ENCODE measurements around the gene ALX4. TPM values are rescaled to one million over a fixed set of nuclear protein-coding genes. Genes with fewer than 3 reads are reported as not detected.

ALX4 gene
- total RNA-seq (not detected in 2 replicates), polyA plus RNA-seq (not detected in 2 replicates), polyA minus RNA-seq (0.07 TPM in 1 of 2 replicates, not detected in the other)
- total RNA-seq (2013) = 0.05 TPM

DNA sequence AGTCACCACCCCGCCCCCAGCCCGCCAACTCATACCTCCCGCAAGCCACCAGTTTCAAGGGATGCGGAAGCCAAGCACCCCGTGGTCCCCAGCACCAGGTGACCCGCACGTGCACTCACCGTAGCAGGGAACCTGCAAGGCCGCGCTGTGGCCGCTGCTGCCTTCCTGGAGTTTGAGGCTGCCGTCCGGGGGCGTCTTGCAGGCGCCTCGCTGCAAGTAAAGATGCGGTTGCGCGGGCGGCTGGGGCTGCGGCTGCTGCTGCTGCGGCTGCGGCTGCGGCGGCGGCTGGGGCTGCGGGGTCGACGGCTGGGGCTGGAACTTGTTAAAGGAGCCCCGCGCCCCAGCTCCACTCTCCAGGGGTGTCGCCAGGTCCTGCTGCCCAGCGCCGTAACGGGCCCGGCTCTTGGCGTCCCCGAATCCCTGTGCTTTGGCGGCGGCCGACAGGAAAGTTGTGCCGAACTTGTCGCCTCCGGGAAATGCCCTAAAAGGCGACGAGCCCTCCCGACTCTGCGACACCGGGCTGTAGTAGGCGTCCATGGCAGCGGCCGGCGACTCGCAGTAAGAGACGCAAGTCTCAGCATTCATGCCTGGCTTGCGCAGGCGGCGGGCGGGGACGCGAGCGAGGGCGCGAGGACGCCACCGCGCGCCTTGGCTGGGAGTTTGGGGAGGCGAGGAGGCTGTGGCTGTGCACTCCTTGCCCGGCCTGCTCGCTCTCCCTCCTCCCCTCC is at the start of gene ALX4:
Gene ALX4 (minus strand): TSS at position 662 of the 728 bp plus-strand sequence. CDS start 77 bp downstream, at position 585.
- peaks cover 38 to 45% of the 10 kb centered on the region in 2 donors for H3K4me1 ChIP-seq (ENCODE audit: control insufficient read depth in 2 of 2, insufficient read depth in 2 of 2, low read length in 2 of 2)
- peak within 1 kb of the TSS; percentile 55 for H3K9ac ChIP-seq (ENCODE audit: low read length)
- H3K4me1 Mint-ChIP-seq = peaks cover 38% of the 10 kb centered on the region
- H2AFZ ChIP-seq (ENCODE audit: insufficient read depth, low read depth, low read length, poor library complexity, severe bottlenecking) = peak within 1 kb of the TSS; percentile 38
- intact Hi-C loops (cut with micrococcal nuclease) = no loop called here
- ATAC-seq (ENCODE audit: low read depth) (peak; percentile 18), DNase-seq (peak; percentile 65)
- no peaks in the 10 kb centered on the region for H3K36me3 ChIP-seq (replicated peaks in 1 of 2; ENCODE audit: control extremely low read depth in 1 of 2, control insufficient read depth in 1 of 2, extremely low read depth in 1 of 2, insufficient read depth in 2 of 2, low read length in 1 of 2)
- TF ChIP-seq, protein P1, sequence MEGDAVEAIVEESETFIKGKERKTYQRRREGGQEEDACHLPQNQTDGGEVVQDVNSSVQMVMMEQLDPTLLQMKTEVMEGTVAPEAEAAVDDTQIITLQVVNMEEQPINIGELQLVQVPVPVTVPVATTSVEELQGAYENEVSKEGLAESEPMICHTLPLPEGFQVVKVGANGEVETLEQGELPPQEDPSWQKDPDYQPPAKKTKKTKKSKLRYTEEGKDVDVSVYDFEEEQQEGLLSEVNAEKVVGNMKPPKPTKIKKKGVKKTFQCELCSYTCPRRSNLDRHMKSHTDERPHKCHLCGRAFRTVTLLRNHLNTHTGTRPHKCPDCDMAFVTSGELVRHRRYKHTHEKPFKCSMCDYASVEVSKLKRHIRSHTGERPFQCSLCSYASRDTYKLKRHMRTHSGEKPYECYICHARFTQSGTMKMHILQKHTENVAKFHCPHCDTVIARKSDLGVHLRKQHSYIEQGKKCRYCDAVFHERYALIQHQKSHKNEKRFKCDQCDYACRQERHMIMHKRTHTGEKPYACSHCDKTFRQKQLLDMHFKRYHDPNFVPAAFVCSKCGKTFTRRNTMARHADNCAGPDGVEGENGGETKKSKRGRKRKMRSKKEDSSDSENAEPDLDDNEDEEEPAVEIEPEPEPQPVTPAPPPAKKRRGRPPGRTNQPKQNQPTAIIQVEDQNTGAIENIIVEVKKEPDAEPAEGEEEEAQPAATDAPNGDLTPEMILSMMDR (IDR thresholded peaks at IDR 0.05) = no peak
- TF ChIP-seq EZH2 (IDR thresholded peaks at IDR 0.05; ENCODE audit: borderline replicate concordance, insufficient read depth, low read depth, low read length, poor library complexity, severe bottlenecking) = peak; percentile 64
- H3K4me3 Mint-ChIP-seq = peak within 1 kb of the TSS; percentile 79
- H4K20me1 ChIP-seq (ENCODE audit: control insufficient read depth, insufficient read depth, low read length, poor library complexity, severe bottlenecking) = no peaks in the 10 kb centered on the region
- H3K27me3 Mint-ChIP-seq = peaks cover 81% of the 10 kb centered on the region
- ChIA-PET POLR2A (no interaction called here), CTCF (no interaction called here)
- peaks cover 0 to 98% (median 67%) of the 10 kb centered on the region in 4 experiments for H3K27me3 ChIP-seq (replicated peaks in 1 of 4; ENCODE audit: control extremely low read depth in 1 of 4, control insufficient read depth in 3 of 4, insufficient read depth in 4 of 4, low read length in 3 of 4)
- peak within 1 kb of the TSS; percentile 83 for H3K4me2 ChIP-seq (replicated peaks; ENCODE audit: low read depth, low read length, poor library complexity, severe bottlenecking)
- H3K4me3 ChIP-seq (ENCODE audit: control extremely low read depth in 1 of 5, extremely low read depth in 1 of 5, insufficient read depth in 1 of 5, low read depth in 2 of 5, low read length in 4 of 5) = peak within 1 kb of the TSS in 3 of 5 experiments; percentile 27 to 50 (median 38)
- peak within 1 kb of the TSS; percentile 27 for H3K27ac Mint-ChIP-seq
- WGBS (ENCODE audit: insufficient coverage) = 2% methylated on average over 69 of the region's 71 CpGs
- H3K9me3 ChIP-seq (ENCODE audit: control extremely low read depth in 1 of 3, control insufficient read depth in 2 of 3, insufficient read depth in 1 of 3, low read length in 2 of 3) = peaks cover 0 to 42% (median 0%) of the 10 kb centered on the region in 3 donors
- no peaks in the 10 kb centered on the region for H3K79me2 ChIP-seq (ENCODE audit: control insufficient read depth, insufficient read depth, low read length)
- H3K27ac ChIP-seq (ENCODE audit: low read length in 2 of 2) = no peak within 1 kb of the TSS
- no peaks in the 10 kb centered on the region for H3K9me3 Mint-ChIP-seq (ENCODE audit: insufficient read depth)

DNA sequence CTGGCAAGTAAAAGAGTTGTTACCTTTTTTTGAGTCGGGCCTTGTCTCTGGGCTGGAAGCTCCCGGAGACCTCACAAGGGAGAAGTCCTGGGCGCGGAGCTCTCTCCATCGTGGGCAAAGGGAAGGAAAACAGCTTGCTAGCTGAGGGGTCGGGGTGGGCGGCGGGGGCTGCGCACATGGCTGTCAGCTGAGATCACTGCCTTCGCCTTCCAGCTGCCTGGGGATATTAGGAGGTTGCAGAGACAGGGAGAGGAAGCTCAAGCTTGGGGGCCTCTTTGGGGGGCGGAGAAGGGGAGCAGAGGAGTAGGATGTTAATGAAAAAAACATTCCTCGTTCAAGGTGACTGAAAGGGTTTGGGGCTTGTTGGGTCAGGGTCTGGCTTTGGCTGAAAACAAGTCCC is 49.2 kb upstream of the ALX4 start:
- H3K27ac Mint-ChIP-seq = no peak overlapping the region
- Histone ChIP-seq H3K36me3 (replicated peaks in 1 of 2; ENCODE audit: control extremely low read depth in 1 of 2, control insufficient read depth in 1 of 2, extremely low read depth in 1 of 2, insufficient read depth in 2 of 2, low read length in 1 of 2) (no peaks in the 10 kb centered on the region), H2AFZ (ENCODE audit: insufficient read depth, low read depth, low read length, poor library complexity, severe bottlenecking) (no peak overlapping the region), H3K79me2 (ENCODE audit: control insufficient read depth, insufficient read depth, low read length) (no peaks in the 10 kb centered on the region), H3K4me3 (ENCODE audit: control extremely low read depth in 1 of 5, extremely low read depth in 1 of 5, insufficient read depth in 1 of 5, low read depth in 2 of 5, low read length in 4 of 5) (no peak overlapping the region), H3K4me2 (replicated peaks; ENCODE audit: low read depth, low read length, poor library complexity, severe bottlenecking) (no peak overlapping the region), H3K9ac (ENCODE audit: low read length) (no peak overlapping the region), H3K27me3 (replicated peaks in 1 of 4; ENCODE audit: control extremely low read depth in 1 of 4, control insufficient read depth in 3 of 4, insufficient read depth in 4 of 4, low read length in 3 of 4) (peaks cover 0 to 20% (median 6%) of the 10 kb centered on the region in 4 experiments), H3K27ac (ENCODE audit: low read length in 2 of 2) (no peak overlapping the region), H3K4me1 (ENCODE audit: control insufficient read depth in 2 of 2, insufficient read depth in 2 of 2, low read length in 2 of 2) (no peaks in the 10 kb centered on the region), H4K20me1 (ENCODE audit: control insufficient read depth, insufficient read depth, low read length, poor library complexity, severe bottlenecking) (no peaks in the 10 kb centered on the region), H3K9me3 (ENCODE audit: control extremely low read depth in 1 of 3, control insufficient read depth in 2 of 3, insufficient read depth in 1 of 3, low read length in 2 of 3) (peaks cover 0 to 7% (median 3%) of the 10 kb centered on the region in 3 donors)
- no peak overlapping the region for H3K4me3 Mint-ChIP-seq
- TF ChIP-seq, protein P1 (IDR thresholded peaks at IDR 0.05) = no peak
- TF ChIP-seq EZH2 (IDR thresholded peaks at IDR 0.05; ENCODE audit: borderline replicate concordance, insufficient read depth, low read depth, low read length, poor library complexity, severe bottlenecking) = no peak
- ATAC-seq (ENCODE audit: low read depth) (no peak), DNase-seq (no peak)
- ChIA-PET CTCF (no interaction called here), POLR2A (no interaction called here)
- no peaks in the 10 kb centered on the region for H3K4me1 Mint-ChIP-seq
- 60% methylated on average over 12 of the region's 12 CpGs for WGBS (ENCODE audit: insufficient coverage)
- no peaks in the 10 kb centered on the region for H3K9me3 Mint-ChIP-seq (ENCODE audit: insufficient read depth)
- intact Hi-C loops (cut with micrococcal nuclease) = no loop called here
- peaks cover 42% of the 10 kb centered on the region for H3K27me3 Mint-ChIP-seq
